ENCODE data around the gene ARSK.

Gene ARSK

GRCh38 chr5:95554647-95555548 lies at the start of gene ARSK, which contains the start of gene SKIC3:
ARSK (plus strand) TSS chr5:95555101; CDS start chr5:95555279, 178 bp downstream.
SKIC3 (minus strand) TSS chr5:95554977; CDS start chr5:95547150, 7,827 bp downstream.
- Histone ChIP-seq H3K4me1 (ENCODE audit: control insufficient read depth, insufficient read depth, low read length, unreplicated experiment) (peaks cover 7% of the 10 kb centered on the region), H3K36me3 (ENCODE audit: insufficient read depth, low read length) (peaks cover 10% of the 10 kb centered on the region; the same call in 1 of the 2 replicates), H3K27me3 (ENCODE audit: insufficient read depth, low read length) (no peaks in the 10 kb centered on the region), H3K27ac (ENCODE audit: low read depth, low read length) (peak within 1 kb of the TSS; percentile 53), H3K4me3 (ENCODE audit: low read depth, low read length) (peak within 1 kb of the TSS; percentile 84), H2AFZ (ENCODE audit: low read length, unreplicated experiment) (peak within 1 kb of the TSS; percentile 97), H3K79me2 (ENCODE audit: control insufficient read depth, insufficient read depth, low read length, unreplicated experiment) (peaks cover 56% of the 10 kb centered on the region)

- Histone ChIP-seq H3K4me1 (ENCODE audit: control insufficient read depth, insufficient read depth, low read length, unreplicated experiment) (no peaks in the 10 kb centered on the region), H3K36me3 (ENCODE audit: insufficient read depth, low read length) (peaks cover 35% of the 10 kb centered on the region), H3K4me3 (ENCODE audit: low read depth, low read length) (no peak overlapping the region), H2AFZ (ENCODE audit: low read length, unreplicated experiment) (no peak overlapping the region), H3K79me2 (ENCODE audit: control insufficient read depth, insufficient read depth, low read length, unreplicated experiment) (no peaks in the 10 kb centered on the region), H3K27me3 (ENCODE audit: insufficient read depth, low read length) (no peaks in the 10 kb centered on the region), H3K27ac (ENCODE audit: low read depth, low read length) (no peak overlapping the region)
Observed at GRCh38 chr5:95508550-95508949, 46.4 kb upstream of the ARSK start.

GRCh38 chr5:95511606-95512005 lies 43.3 kb upstream of the ARSK start:
- H3K27me3 ChIP-seq (ENCODE audit: insufficient read depth, low read length) = no peaks in the 10 kb centered on the region
- no peaks in the 10 kb centered on the region for H3K4me1 ChIP-seq (ENCODE audit: control insufficient read depth, insufficient read depth, low read length, unreplicated experiment)
- H3K79me2 ChIP-seq (ENCODE audit: control insufficient read depth, insufficient read depth, low read length, unreplicated experiment) = no peaks in the 10 kb centered on the region
- no peak overlapping the region for H3K27ac ChIP-seq (ENCODE audit: low read depth, low read length)
- no peak overlapping the region for H3K4me3 ChIP-seq (ENCODE audit: low read depth, low read length)
- H3K36me3 ChIP-seq (ENCODE audit: insufficient read depth, low read length) = peaks cover 46% of the 10 kb centered on the region
- H2AFZ ChIP-seq (ENCODE audit: low read length, unreplicated experiment) = no peak overlapping the region

GRCh38 chr5:95518417-95518816 lies 36.5 kb upstream of the ARSK start:
- H3K27me3 ChIP-seq (ENCODE audit: insufficient read depth, low read length) = no peaks in the 10 kb centered on the region
- no peak overlapping the region for H3K4me3 ChIP-seq (ENCODE audit: low read depth, low read length)
- peaks cover 53% of the 10 kb centered on the region for H3K36me3 ChIP-seq (ENCODE audit: insufficient read depth, low read length)
- no peak overlapping the region for H3K27ac ChIP-seq (ENCODE audit: low read depth, low read length)
- H3K79me2 ChIP-seq (ENCODE audit: control insufficient read depth, insufficient read depth, low read length, unreplicated experiment) = no peaks in the 10 kb centered on the region
- H2AFZ ChIP-seq (ENCODE audit: low read length, unreplicated experiment) = no peak overlapping the region
- no peaks in the 10 kb centered on the region for H3K4me1 ChIP-seq (ENCODE audit: control insufficient read depth, insufficient read depth, low read length, unreplicated experiment)

- Histone ChIP-seq H3K4me3 (ENCODE audit: low read depth, low read length) (no peak overlapping the region), H2AFZ (ENCODE audit: low read length, unreplicated experiment) (no peak overlapping the region), H3K36me3 (ENCODE audit: insufficient read depth, low read length) (peaks cover 50% of the 10 kb centered on the region)
Observed at GRCh38 chr5:95519151-95519550, 35.8 kb upstream of the ARSK start.

GRCh38 chr5:95519681-95520080 lies 35.2 kb upstream of the ARSK start:
- no peak overlapping the region for H3K4me3 ChIP-seq (ENCODE audit: low read depth, low read length)
- peaks cover 49% of the 10 kb centered on the region for H3K36me3 ChIP-seq (ENCODE audit: insufficient read depth, low read length)
- H3K27ac ChIP-seq (ENCODE audit: low read depth, low read length) = no peak overlapping the region

More at GRCh38 chr5:95519151-95519550, 35.8 kb upstream of the ARSK start:
- no peaks in the 10 kb centered on the region for H3K79me2 ChIP-seq (ENCODE audit: control insufficient read depth, insufficient read depth, low read length, unreplicated experiment)
- H3K27ac ChIP-seq (ENCODE audit: low read depth, low read length) = no peak overlapping the region
- H3K4me1 ChIP-seq (ENCODE audit: control insufficient read depth, insufficient read depth, low read length, unreplicated experiment) = no peaks in the 10 kb centered on the region
- H3K27me3 ChIP-seq (ENCODE audit: insufficient read depth, low read length) = no peaks in the 10 kb centered on the region

GRCh38 chr5:95520206-95520605 lies 34.7 kb upstream of the ARSK start:
- Histone ChIP-seq H2AFZ (ENCODE audit: low read length, unreplicated experiment) (no peak overlapping the region), H3K36me3 (ENCODE audit: insufficient read depth, low read length) (peaks cover 50% of the 10 kb centered on the region), H3K4me3 (ENCODE audit: low read depth, low read length) (no peak overlapping the region), H3K27ac (ENCODE audit: low read depth, low read length) (no peak overlapping the region), H3K4me1 (ENCODE audit: control insufficient read depth, insufficient read depth, low read length, unreplicated experiment) (no peaks in the 10 kb centered on the region), H3K27me3 (ENCODE audit: insufficient read depth, low read length) (no peaks in the 10 kb centered on the region), H3K79me2 (ENCODE audit: control insufficient read depth, insufficient read depth, low read length, unreplicated experiment) (no peaks in the 10 kb centered on the region)

More at GRCh38 chr5:95519681-95520080, 35.2 kb upstream of the ARSK start:
- no peak overlapping the region for H2AFZ ChIP-seq (ENCODE audit: low read length, unreplicated experiment)
- H3K79me2 ChIP-seq (ENCODE audit: control insufficient read depth, insufficient read depth, low read length, unreplicated experiment) = no peaks in the 10 kb centered on the region
- H3K4me1 ChIP-seq (ENCODE audit: control insufficient read depth, insufficient read depth, low read length, unreplicated experiment) = no peaks in the 10 kb centered on the region
- H3K27me3 ChIP-seq (ENCODE audit: insufficient read depth, low read length) = no peaks in the 10 kb centered on the region

- Histone ChIP-seq H3K4me1 (ENCODE audit: control insufficient read depth, insufficient read depth, low read length, unreplicated experiment) (no peaks in the 10 kb centered on the region), H3K27ac (ENCODE audit: low read depth, low read length) (no peak overlapping the region), H2AFZ (ENCODE audit: low read length, unreplicated experiment) (no peak overlapping the region), H3K4me3 (ENCODE audit: low read depth, low read length) (no peak overlapping the region), H3K79me2 (ENCODE audit: control insufficient read depth, insufficient read depth, low read length, unreplicated experiment) (no peaks in the 10 kb centered on the region), H3K27me3 (ENCODE audit: insufficient read depth, low read length) (no peaks in the 10 kb centered on the region), H3K36me3 (ENCODE audit: insufficient read depth, low read length) (peaks cover 39% of the 10 kb centered on the region)
Observed at GRCh38 chr5:95524423-95524822, 30.5 kb upstream of the ARSK start.

- Histone ChIP-seq H3K27me3 (ENCODE audit: insufficient read depth, low read length) (no peaks in the 10 kb centered on the region), H3K4me1 (ENCODE audit: control insufficient read depth, insufficient read depth, low read length, unreplicated experiment) (peaks cover 10% of the 10 kb centered on the region), H3K36me3 (ENCODE audit: insufficient read depth, low read length) (peaks cover 32% of the 10 kb centered on the region), H3K79me2 (ENCODE audit: control insufficient read depth, insufficient read depth, low read length, unreplicated experiment) (peaks cover 3% of the 10 kb centered on the region), H3K27ac (ENCODE audit: low read depth, low read length) (no peak overlapping the region), H2AFZ (ENCODE audit: low read length, unreplicated experiment) (no peak overlapping the region), H3K4me3 (ENCODE audit: low read depth, low read length) (no peak overlapping the region)
Observed at GRCh38 chr5:95526871-95527270, 28.0 kb upstream of the ARSK start.

GRCh38 chr5:95528565-95528964 lies 26.3 kb upstream of the ARSK start:
- Histone ChIP-seq H3K4me1 (ENCODE audit: control insufficient read depth, insufficient read depth, low read length, unreplicated experiment) (peaks cover 10% of the 10 kb centered on the region), H3K27me3 (ENCODE audit: insufficient read depth, low read length) (no peaks in the 10 kb centered on the region), H3K27ac (ENCODE audit: low read depth, low read length) (no peak overlapping the region), H3K36me3 (ENCODE audit: insufficient read depth, low read length) (peaks cover 22% of the 10 kb centered on the region), H2AFZ (ENCODE audit: low read length, unreplicated experiment) (no peak overlapping the region), H3K4me3 (ENCODE audit: low read depth, low read length) (no peak overlapping the region), H3K79me2 (ENCODE audit: control insufficient read depth, insufficient read depth, low read length, unreplicated experiment) (peaks cover 3% of the 10 kb centered on the region)

- H3K4me1 ChIP-seq (ENCODE audit: control insufficient read depth, insufficient read depth, low read length, unreplicated experiment) = peaks cover 10% of the 10 kb centered on the region
- H2AFZ ChIP-seq (ENCODE audit: low read length, unreplicated experiment) = no peak overlapping the region
- H3K4me3 ChIP-seq (ENCODE audit: low read depth, low read length) = no peak overlapping the region
- H3K27ac ChIP-seq (ENCODE audit: low read depth, low read length) = peak overlapping the region; percentile 45; the same call in 1 of the 2 replicates
- peaks cover 3% of the 10 kb centered on the region for H3K79me2 ChIP-seq (ENCODE audit: control insufficient read depth, insufficient read depth, low read length, unreplicated experiment)
- peaks cover 14% of the 10 kb centered on the region for H3K36me3 ChIP-seq (ENCODE audit: insufficient read depth, low read length)
- H3K27me3 ChIP-seq (ENCODE audit: insufficient read depth, low read length) = no peaks in the 10 kb centered on the region
Observed at GRCh38 chr5:95530416-95530815, 24.5 kb upstream of the ARSK start.

All from ACC112 (cell line).